GM18526 (cell line): Measurements from ENCODE around the gene BTNL8.

ENCODE experiments used
- POLR2A ChIP-seq: IDR thresholded peaks from 3 replicates; pipeline ENCODE4 v1.6.1; 2011; ENCODE audit not compliant: insufficient read length; ENCODE audit errors: extremely low read depth

Gene BTNL8

DNA sequence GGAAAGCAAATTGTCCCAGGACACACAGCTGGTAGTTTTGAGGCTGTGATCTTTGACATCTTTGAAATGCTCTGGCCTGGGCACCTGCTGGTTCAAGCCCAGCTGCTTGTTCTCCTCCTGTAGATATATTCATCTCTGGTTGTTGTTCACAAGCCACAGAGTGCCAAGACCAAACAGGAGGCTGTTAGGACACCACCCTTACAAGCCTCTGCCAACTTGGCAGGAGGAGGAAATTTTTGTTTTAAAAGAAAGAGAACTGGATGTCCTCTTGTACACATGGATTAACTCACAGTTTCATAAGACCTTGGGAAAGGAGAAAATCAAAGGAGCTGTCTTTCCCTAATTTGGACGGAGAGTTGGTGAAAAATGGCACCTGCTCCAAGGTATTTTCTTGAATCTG, 29.4 kb upstream of the BTNL8 start:
- TF ChIP-seq POLR2A: no peak

DNA sequence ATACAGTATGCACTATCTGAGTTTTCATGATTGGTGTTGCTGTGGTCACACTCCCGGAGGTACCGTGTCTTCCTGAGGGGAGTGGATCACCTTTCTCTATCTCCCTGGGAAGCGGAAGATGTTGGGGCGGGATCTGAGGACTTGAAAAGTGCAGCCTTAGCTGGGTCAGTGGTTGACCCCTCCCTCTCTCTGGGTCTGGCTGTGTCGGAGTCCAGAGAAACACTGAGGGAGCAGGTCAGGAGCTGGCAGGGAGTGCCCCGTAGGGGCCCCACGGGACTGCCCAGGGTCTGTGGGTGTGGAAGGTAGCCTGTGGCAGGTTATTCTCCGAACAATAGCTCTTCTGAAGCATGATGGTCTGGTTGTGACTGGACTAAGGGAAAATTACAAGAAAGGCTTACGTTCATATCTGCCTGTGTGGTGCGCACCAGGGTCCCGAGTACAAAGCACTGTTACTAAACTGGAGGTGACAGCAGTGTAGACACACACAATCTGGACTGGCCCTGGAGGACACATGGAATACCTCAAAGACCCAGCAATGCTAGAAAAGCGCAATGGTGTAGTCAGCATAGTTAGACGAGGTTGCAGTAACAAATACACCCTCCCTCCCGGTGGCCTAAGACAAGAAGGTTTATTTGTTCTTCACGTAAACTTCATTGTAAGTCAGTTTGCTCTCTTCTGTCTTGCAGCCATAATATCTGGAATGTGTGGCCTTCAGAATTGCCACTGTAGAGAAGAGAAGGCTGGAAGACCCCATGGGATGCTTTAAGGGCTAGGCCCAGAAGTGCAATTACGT, 28.5 kb upstream of the BTNL8 start:
- no peak for TF ChIP-seq POLR2A

DNA sequence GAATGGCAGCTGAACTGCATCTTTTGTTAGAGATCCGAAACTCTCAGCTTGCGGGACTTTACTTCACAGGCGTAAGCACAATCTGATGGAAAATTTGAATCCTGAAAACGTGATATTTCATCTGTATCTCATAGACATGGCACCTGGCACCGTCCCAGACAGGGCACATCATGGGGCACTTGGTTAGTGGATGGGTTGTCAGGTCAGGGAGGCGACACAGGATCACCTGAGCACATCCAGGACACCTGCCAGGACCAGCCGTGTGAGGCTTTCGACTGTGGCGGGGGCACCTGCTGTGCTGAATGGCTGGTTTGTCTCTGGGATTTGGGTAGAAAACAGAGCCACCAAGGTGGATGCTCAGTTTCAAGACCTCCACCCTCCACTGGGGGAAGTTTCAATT, 26.5 kb upstream of the BTNL8 start:
- no peak for TF ChIP-seq POLR2A

DNA sequence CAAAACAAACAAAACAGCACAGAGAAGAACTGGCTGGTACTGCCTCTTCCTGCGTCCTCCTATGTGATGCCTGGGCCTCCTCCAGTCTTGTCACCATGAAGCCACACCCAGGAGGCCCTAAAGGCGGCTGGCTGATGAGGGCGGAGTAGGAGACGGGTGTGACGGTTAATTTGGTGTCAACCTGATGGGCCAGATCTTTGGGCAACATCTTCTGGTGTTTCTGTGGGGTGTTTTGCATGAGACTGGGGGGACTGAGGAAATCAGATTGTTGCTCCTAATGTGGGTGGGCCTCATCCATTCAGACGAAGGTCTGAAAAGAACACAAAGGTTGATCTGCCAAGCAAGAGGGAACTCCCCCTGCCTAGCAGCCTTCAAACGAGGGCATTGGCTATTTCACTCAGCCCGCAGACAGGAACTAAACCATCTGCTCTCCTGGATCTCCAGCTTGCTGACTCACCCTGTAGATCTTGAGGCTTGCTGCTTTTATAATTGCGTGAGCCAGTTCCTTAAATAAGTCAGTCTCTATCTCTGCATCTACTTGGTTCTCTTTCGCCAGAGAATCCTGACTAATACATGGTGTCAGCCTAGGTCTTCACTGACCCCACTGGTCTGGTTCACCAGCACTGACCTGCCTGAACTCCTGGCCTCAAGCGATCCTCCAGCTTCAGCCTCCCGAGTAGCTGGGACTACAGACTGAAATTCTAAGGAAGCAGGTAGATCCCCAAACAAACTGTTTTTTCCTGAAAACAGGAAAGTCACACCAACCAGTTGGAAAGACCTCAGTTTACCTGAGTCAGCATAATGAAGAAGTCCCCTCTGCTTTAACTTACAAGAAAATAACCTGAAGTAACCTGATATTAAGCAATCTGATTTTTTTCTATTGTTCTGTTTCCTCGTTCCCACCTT, 25.1 kb upstream of the BTNL8 start:
- no peak for TF ChIP-seq POLR2A

DNA sequence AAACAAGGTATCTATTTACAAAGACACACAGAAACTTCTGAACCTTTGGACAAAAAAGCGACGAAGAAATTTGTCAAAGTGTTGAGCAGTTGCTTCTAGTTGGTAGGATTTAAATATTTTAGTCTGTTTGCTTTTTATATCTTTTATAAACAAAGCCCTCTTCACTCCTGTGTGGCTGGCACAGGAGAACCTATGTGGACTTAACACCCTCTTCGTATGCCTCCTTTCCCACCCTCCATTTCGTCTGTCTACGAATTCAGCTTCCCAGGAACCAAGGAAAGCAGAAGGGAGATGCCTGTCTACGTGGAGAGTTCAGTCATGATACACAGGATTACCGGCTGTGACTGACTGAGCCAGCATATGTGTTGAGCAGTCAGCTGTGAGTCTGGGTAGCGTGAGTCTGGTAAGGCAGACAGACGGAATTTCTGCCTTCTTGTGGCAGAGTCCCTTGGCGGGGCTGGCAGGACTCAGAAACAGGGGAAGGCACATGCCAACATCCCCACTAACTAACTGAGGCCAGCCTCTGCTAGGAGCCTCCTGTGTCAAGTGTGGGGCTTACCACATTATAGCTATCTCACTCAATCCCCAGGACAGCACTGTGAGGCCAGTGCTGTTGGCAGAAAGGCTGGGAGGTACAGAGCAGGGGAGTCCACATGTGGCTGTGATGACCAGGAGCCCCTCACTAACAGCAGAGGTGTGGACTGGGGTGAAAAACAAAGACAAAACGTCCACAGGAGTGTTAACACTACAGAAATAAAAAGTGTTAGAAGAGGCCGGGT, 24.0 kb upstream of the BTNL8 start:
- no peak for TF ChIP-seq POLR2A

DNA sequence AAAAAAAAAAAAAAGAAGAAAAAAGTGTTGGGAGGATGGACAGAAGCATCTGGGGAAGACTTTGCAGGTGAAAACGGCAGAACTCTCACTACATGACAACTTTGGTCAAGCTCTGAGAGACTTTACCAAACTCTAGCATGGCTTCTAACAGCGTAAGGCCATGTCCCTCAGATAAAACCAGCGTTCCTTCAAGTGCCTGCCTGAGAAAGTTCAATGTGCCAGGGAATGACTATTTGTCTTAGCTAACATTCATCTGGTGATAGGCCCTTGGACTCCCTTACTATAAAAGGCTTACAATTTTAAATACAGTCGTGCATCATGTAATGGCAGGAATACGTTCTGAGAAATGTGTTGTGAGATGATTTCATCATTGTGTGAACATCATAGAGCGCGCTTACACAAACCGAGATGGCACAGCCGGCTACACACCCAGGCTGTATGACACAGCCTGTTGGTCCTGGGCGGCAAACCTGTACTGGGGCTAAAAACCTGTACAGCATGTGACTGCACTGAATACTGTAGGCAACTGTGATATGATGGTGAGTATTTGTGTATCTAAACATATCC, 23.0 kb upstream of the BTNL8 start:
- no peak for TF ChIP-seq POLR2A

DNA sequence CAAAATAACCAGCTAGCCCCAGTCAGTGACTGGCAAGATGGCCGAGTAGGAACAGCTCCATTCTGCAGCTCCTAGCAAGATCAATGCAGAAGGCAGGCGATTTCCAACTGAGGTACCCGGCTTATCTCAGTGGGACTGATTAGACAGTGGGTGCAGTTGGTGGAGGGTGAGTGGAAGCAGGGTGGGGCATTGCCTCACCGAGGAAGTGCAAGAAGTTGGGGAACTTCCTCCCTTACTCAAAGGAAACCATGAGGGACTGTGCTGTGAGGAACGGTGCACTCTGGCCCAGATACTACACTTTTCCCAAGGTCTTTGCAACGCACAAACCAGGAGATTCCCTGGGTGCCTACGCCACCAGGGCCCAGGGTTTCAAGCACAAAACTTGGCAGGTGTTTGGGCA, 9.6 kb upstream of the BTNL8 start:
- no peak for TF ChIP-seq POLR2A

DNA sequence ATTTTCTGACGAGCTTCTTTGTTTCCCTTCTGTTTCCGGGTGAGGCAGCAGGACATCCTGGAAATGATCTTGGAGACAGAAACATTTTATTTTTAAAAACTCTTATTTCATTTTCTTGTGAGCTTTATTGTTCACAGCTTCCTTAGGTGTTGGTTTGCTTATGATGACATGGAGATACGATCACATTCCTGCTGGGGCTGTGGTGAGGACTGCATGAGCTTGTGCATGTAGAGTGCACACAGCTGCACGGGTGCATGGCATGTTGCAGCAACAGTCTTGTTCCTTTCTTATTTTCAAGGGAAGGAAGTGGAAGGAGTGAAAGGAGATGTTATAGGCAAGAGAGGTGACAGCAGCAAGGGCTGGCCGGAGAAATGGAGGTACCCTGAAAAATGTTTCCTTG, 1.2 kb downstream of the BTNL8 start:
- no peak for TF ChIP-seq POLR2A

DNA sequence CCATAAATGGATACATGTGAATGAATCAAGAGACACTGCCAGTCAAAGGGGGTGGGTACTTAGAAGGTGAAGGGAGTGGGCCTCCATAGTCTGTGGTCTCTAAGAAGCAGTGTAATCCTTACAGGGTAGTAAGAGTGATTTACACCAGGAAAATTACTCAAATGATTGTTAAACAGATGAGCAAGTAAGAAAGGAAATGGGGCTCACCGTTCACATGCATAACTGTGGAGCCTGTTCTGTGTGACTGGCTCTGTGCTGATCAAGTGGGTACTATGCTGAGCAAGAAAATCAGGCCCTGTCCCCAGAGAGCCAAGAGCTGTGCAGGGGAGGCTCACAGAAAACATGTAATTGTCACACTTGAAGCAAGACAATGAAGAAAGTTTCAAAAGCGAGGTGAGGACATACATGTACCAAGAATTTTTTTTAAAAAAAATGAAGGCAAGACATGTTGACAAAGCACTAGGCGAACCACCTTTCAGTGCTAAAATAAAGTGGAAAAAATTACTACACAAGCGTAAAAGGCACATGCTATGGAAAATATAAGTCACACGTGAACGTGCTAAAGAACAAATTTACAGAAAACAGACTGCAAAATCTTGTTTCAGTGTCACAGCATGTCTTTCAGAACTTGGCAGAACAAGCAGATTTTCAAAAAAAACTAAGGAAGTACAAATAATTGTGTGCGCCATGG, 2.5 kb downstream of the BTNL8 start:
- TF ChIP-seq POLR2A: no peak

DNA sequence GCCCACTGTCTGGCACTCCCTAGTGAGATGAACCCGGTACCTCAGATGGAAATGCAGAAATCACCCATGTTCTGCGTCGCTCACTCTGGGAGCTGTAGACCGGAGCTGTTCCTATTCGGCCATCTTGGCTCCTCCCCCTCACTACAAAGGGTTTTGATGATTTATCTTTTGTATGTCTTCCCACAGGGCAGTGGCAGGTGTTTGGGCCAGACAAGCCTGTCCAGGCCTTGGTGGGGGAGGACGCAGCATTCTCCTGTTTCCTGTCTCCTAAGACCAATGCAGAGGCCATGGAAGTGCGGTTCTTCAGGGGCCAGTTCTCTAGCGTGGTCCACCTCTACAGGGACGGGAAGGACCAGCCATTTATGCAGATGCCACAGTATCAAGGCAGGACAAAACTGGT, 9.4 kb downstream of the BTNL8 start:
- no peak for TF ChIP-seq POLR2A

DNA sequence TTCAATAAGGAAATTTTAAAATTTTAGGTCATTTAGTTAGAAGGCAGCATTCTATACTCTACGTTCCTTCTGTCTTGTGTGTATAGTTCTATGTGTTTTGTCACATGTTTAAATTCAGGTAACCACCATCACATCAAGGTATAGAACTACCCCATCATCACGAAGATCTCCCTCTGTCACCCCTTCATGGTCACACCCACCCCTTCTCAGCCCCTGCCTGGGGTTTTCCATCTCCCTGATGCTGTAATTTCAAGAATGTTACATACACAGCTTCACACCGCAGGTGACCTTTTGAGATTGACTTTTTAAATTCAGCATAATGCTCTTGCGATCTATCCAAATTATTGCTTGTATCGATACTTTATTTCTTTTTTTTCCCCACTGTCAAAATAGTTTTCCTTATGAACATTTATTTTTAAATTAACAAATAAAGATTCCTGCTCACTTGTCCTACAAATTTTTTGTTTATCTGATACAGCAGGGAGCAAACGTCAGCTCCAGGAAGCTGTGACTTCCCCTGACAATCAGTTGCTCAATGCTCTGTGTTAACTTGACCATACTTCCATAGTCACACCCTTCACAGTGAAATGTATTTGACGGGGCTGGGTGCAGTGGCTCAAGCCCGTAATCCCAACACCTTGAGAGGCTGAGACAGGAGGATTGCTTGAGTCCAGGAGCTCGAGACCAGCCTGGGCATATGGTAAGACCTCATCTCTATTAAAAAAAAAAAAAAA, 10.2 kb downstream of the BTNL8 start:
- TF ChIP-seq POLR2A: no peak

DNA sequence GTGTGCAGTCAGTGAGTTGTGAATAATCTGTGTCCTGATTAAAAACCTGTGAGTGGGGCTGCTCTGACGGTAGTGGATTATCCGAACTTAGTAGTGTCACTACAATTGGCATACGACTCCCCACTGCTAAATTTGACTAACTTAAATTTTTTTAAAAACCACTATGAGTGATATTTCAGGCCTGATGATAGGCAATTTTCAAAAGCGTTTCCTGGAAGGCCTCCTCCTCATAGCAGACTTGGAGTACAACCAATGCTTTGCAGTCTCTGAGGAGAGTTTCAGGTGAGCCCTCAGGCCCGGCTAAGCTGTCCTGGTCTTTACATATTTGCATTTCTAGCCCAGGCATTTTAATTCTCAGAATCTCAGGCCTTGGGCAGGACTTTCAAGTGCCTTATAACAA, 10.8 kb downstream of the BTNL8 start:
- no peak for TF ChIP-seq POLR2A

DNA sequence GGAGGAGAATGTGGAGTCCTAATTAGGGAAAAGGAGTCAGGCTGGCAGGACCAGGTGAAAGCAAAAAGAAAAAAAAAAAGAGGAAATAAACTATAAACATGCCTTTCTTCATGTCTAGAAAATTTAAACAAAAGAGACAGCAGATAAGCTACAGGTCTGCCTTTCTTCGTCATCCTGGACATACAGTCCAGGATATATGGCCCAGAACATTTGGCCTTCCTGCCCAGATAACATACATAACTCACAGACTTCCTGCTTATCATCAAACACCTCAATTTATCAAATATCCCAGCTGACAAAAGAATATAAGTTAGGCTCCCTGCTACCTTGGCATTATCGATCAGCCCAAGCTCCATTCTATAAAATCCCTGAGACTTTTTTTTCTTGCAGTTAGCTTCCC, 11.2 kb downstream of the BTNL8 start:
- TF ChIP-seq POLR2A: no peak

DNA sequence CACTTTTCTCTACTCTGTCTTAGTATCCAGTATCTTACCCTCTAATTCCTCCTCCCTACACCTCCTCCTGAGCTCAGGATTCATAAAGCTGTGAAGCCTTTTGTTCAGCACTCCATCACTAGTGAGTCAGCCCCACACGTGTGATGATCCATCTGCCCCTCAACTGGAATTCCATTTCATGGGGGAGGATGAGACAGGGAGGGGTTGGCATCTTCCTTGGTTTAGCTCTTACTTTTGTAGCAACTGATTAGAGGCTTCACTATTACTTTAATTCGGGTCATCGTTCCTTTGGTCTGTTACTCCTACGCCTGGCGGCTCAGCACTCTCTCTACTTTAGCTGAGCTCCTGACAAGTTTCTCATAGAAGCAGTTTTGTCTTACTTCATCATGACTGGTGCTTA, 11.8 kb downstream of the BTNL8 start:
- TF ChIP-seq POLR2A: no peak
